SK-N-MC (cell line): ENCODE measurements around the gene DPYD.

Source experiments
- DNase-seq: peaks from one replicate; pipeline ENCODE4 v3.0.0-alpha.2; 2011; ENCODE audit warnings: low read depth, low spot score
- H3K27ac ChIP-seq: fragments of 200-600 bp; sonication (generic); 2 replicates; pipeline ENCODE4 v1.5.1; 2016; ENCODE audit warnings: mixed run types
- H3K36me3 ChIP-seq: fragments of 200-600 bp; sonication (generic); 2 replicates; pipeline ENCODE4 v1.6.1; 2017; ENCODE audit warnings: antibody characterized with exemption, low read length, mixed read lengths; ENCODE audit not compliant: insufficient read depth
- H3K4me3 ChIP-seq: fragments of 200-600 bp; sonication (generic); 2 replicates; pipeline ENCODE4 v1.5.1; 2016
- H3K9ac ChIP-seq: fragments of 200-600 bp; sonication (generic); 2 replicates; pipeline ENCODE4 v1.8.0; 2017; ENCODE audit warnings: mixed run types, mixed read lengths; ENCODE audit not compliant: insufficient read length
- H3K9me3 ChIP-seq: fragments of 200-600 bp; sonication (generic); 2 replicates; pipeline ENCODE4 v1.6.1; 2017; ENCODE audit warnings: low read depth, mild to moderate bottlenecking, antibody characterized with exemption, low read length, moderate library complexity, mixed read lengths
- EZH2 ChIP-seq: fragments of 200-600 bp; sonication (generic); IDR thresholded peaks from one replicate; pipeline ENCODE4 v1.6.1; 2017; ENCODE audit warnings: antibody characterized with exemption
- FOXP2 ChIP-seq: optimal IDR thresholded peaks from 2 replicates; pipeline ENCODE3; 2011; ENCODE audit warnings: mild to moderate bottlenecking, moderate library complexity; ENCODE audit not compliant: insufficient read depth; ENCODE audit errors: extremely low read length, control extremely low read depth
- POLR2AphosphoS5 ChIP-seq: IDR thresholded peaks from 2 replicates; pipeline ENCODE4 v1.6.1; 2012; ENCODE audit warnings: mild to moderate bottlenecking, low read depth, low read length, borderline replicate concordance

DPYD gene

GRCh38 chr1:97306504-97306903 is 614.3 kb downstream of the DPYD start:
- H3K27ac ChIP-seq = no peak overlapping the region
- H3K36me3 ChIP-seq = no peaks in the 10 kb centered on the region
- DNase-seq = no peak
- H3K9me3 ChIP-seq = no peaks in the 10 kb centered on the region
- no peak overlapping the region for H3K9ac ChIP-seq
- H3K4me3 ChIP-seq = no peak overlapping the region
- TF ChIP-seq FOXP2 (no peak), EZH2 (no peak), POLR2AphosphoS5 (no peak)

- H3K36me3 ChIP-seq = no peaks in the 10 kb centered on the region
- H3K4me3 ChIP-seq = no peak overlapping the region
- TF ChIP-seq FOXP2 (no peak), POLR2AphosphoS5 (no peak), EZH2 (no peak)
- no peak overlapping the region for H3K9ac ChIP-seq
- H3K27ac ChIP-seq = no peak overlapping the region
- no peaks in the 10 kb centered on the region for H3K9me3 ChIP-seq
- DNase-seq = no peak
These were observed 616.5 kb downstream of the DPYD start for GRCh38 chr1:97304366-97304765.

DNA sequence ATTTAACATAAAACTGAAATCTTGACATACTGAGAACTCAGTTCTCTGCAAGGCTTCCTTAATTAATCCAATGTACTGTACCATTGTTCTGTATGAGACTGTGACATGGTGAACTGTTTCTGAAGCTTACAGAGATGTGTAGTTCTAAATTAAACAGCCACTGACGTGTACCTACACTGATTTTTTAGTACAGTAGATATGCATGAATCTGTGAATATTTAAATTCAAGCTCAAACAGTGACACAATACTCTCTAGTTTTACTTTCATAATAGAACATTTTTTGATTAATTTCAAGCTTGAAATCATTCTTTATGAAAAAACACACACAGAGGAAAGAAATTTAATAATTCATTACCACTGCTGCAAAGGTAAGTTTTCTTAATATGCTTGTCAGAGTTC is 621.9 kb downstream of the DPYD start:
- Histone ChIP-seq H3K9me3 (no peaks in the 10 kb centered on the region), H3K9ac (no peak overlapping the region), H3K36me3 (no peaks in the 10 kb centered on the region), H3K27ac (no peak overlapping the region), H3K4me3 (no peak overlapping the region)
- no peak for TF ChIP-seq FOXP2
- no peak for TF ChIP-seq EZH2
- no peak for TF ChIP-seq POLR2AphosphoS5
- DNase-seq = no peak

GRCh38 chr1:97297611-97298010 is 623.2 kb downstream of the DPYD start:
- TF ChIP-seq POLR2AphosphoS5 (no peak), FOXP2 (no peak), EZH2 (no peak)
- Histone ChIP-seq H3K9ac (no peak overlapping the region), H3K27ac (no peak overlapping the region), H3K9me3 (no peaks in the 10 kb centered on the region), H3K4me3 (no peak overlapping the region), H3K36me3 (no peaks in the 10 kb centered on the region)
- no peak for DNase-seq

GRCh38 chr1:97281962-97282361 is 638.9 kb downstream of the DPYD start:
- Histone ChIP-seq H3K27ac (no peak overlapping the region), H3K9ac (no peak overlapping the region), H3K36me3 (no peaks in the 10 kb centered on the region), H3K4me3 (no peak overlapping the region), H3K9me3 (no peaks in the 10 kb centered on the region)
- no peak for DNase-seq
- TF ChIP-seq FOXP2 (no peak), EZH2 (no peak), POLR2AphosphoS5 (no peak)

DNA sequence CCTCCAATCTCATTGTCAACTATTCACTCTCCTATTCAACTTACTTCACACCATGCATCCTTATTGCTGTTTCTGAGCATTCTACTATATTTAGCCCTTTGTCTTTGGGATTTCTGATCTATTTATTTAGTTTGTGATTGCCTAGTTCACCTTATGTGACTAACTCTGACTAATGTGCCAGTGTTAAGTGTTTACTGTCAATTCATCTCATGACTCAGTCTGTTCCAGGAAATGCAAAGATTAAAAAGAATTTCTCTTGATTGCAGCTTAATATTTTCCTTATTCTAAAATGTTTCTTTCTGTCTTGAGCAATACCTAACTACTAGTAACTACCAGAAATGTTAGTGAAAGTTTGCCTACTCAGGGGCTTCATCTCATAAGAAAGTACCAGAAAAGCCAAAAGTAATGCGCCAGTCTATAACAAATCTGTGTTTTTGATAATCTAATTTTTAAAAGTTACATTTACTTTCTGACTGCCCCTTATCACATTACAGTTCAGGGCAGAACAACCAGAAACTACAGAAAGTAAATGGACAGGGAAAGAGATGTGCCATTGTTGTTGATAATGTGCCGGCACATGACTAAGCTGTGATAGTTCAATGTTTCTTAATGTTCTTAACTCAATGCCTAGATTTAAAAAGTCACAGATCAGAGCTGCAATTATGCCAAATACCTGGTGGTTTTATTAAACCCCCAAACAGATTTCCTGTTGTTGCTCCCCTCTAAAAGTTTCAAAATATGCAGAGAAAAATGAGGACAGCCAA is 642.8 kb downstream of the DPYD start:
- no peak overlapping the region for H3K27ac ChIP-seq

DNA sequence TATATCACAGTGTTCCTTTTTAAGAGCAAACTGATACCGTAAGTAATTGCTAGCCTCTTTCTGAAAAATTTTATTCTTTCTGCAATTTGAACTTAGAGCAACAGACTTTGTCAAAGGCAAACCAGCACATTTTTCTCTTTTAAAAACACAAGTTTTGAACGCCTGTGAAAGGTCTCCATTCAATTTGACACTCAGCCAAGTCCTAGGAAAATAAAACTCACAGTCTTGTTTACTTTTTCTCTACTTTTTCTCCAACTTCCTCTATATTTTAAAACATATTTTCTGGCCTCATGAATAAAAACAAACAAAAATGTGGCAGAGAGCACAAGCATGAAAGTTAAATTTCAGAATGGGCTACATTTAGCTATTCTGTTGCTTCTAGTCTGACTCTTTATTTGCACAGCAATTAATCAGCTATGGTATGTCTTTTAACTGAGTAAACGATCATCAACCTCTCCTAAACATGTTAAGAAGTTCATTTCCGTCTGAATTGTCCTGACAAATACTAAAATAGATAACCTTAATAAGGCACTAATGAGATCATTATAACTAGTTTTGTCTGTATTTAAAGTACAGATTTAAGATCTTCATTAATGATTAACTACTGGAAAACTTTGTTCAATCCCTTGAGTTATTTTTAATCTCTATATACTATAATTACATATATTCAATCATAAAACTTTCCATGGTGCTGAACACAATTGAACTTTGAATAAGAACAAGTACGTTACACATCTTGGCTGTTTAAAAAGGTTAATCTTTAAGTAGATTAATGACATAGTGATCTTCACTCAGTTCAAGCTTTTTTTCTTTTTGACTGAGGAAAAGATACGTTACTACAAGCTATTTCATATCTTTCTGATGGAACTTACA is 648.7 kb downstream of the DPYD start:
- H3K36me3 ChIP-seq = no peaks in the 10 kb centered on the region
- no peak overlapping the region for H3K4me3 ChIP-seq
- TF ChIP-seq FOXP2 = no peak
- no peak for TF ChIP-seq EZH2
- TF ChIP-seq POLR2AphosphoS5 = no peak
- no peak overlapping the region for H3K27ac ChIP-seq
- DNase-seq = no peak
- H3K9me3 ChIP-seq = no peaks in the 10 kb centered on the region
- no peak overlapping the region for H3K9ac ChIP-seq

More for the DNA sequence above, 642.8 kb downstream of the DPYD start:
- Histone ChIP-seq H3K36me3 (no peaks in the 10 kb centered on the region), H3K9ac (no peak overlapping the region), H3K9me3 (no peaks in the 10 kb centered on the region), H3K4me3 (no peak overlapping the region)
- DNase-seq = no peak
- TF ChIP-seq FOXP2 = no peak
- TF ChIP-seq EZH2 = no peak
- TF ChIP-seq POLR2AphosphoS5 = no peak

- Histone ChIP-seq H3K27ac (no peak overlapping the region), H3K36me3 (no peaks in the 10 kb centered on the region), H3K9me3 (no peaks in the 10 kb centered on the region), H3K9ac (no peak overlapping the region), H3K4me3 (no peak overlapping the region)
- DNase-seq = no peak
- no peak for TF ChIP-seq EZH2
- no peak for TF ChIP-seq FOXP2
These were observed 650.1 kb downstream of the DPYD start for GRCh38 chr1:97270508-97271307.
